ENCODE measurements around the gene POC5.
A peak's percentile ranks its signal among the peaks of the same experiment; 100 is the strongest.

POC5 gene

GRCh38 chr5:75721573-75721972, 4.3 kb upstream of the POC5 start:
- Histone ChIP-seq H2AFZ (ENCODE audit: low read length) (no peak overlapping the region), H3F3A (ENCODE audit: insufficient read depth, low read length) (no peaks in the 10 kb centered on the region), H3K9me3 (ENCODE audit: low read length) (no peaks in the 10 kb centered on the region), H3K27ac (ENCODE audit: low read depth, low read length, poor library complexity, severe bottlenecking) (no peak overlapping the region), H3K79me2 (ENCODE audit: insufficient read depth, low read length) (peaks cover 3% of the 10 kb centered on the region), H3K9ac (ENCODE audit: low read length) (no peak overlapping the region), H3K27me3 (ENCODE audit: insufficient read depth, low read length) (no peaks in the 10 kb centered on the region), H3K4me1 (ENCODE audit: insufficient read depth, low read length, severe bottlenecking) (peaks cover 5% of the 10 kb centered on the region), H3K36me3 (ENCODE audit: insufficient read depth, low read length) (no peaks in the 10 kb centered on the region), H4K20me1 (ENCODE audit: insufficient read depth, low read length) (no peaks in the 10 kb centered on the region), H3K4me3 (ENCODE audit: low read depth, low read length, poor library complexity, severe bottlenecking) (no peak overlapping the region), H3K4me2 (ENCODE audit: low read length) (no peak overlapping the region), H3K9me2 (ENCODE audit: low read depth, low read length) (no peaks in the 10 kb centered on the region)
- TF ChIP-seq EZH2 (IDR thresholded peaks at IDR 0.05; ENCODE audit: borderline replicate concordance, low read length) (no peak), CTCF (IDR thresholded peaks at IDR 0.05; ENCODE audit: low read length) (no peak)

DNA sequence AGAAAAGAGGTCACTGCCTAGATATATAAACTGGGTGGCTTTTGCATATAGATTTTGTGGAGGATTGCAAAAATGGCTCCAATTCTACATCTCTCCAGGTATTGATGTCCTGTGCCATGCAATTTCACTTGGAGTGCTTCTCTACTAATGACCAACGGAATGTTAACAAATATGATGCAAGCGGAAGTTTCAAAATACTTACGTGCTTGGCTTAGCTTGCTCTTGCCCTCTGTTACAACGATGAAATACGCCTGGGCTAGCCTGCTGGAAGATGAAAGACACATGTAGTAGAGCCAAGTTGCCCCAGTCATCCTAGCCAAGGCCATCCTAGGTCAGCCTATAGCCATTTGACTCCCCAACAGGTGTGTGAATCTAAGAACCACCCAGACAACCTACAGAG, 3.6 kb upstream of the POC5 start:
- no peaks in the 10 kb centered on the region for H3K36me3 ChIP-seq (ENCODE audit: insufficient read depth, low read length)
- H3K9ac ChIP-seq (ENCODE audit: low read length) = no peak overlapping the region
- H3K4me3 ChIP-seq (ENCODE audit: low read depth, low read length, poor library complexity, severe bottlenecking) = no peak overlapping the region
- no peaks in the 10 kb centered on the region for H3K27me3 ChIP-seq (ENCODE audit: insufficient read depth, low read length)
- H4K20me1 ChIP-seq (ENCODE audit: insufficient read depth, low read length) = no peaks in the 10 kb centered on the region
- H2AFZ ChIP-seq (ENCODE audit: low read length) = no peak overlapping the region
- H3K9me2 ChIP-seq (ENCODE audit: low read depth, low read length) = no peaks in the 10 kb centered on the region
- no peaks in the 10 kb centered on the region for H3F3A ChIP-seq (ENCODE audit: insufficient read depth, low read length)
- H3K4me1 ChIP-seq (ENCODE audit: insufficient read depth, low read length, severe bottlenecking) = peaks cover 12% of the 10 kb centered on the region
- H3K9me3 ChIP-seq (ENCODE audit: low read length) = no peaks in the 10 kb centered on the region
- TF ChIP-seq CTCF (IDR thresholded peaks at IDR 0.05; ENCODE audit: low read length) = no peak
- TF ChIP-seq EZH2 (IDR thresholded peaks at IDR 0.05; ENCODE audit: borderline replicate concordance, low read length) = no peak
- peaks cover 10% of the 10 kb centered on the region for H3K79me2 ChIP-seq (ENCODE audit: insufficient read depth, low read length)
- H3K4me2 ChIP-seq (ENCODE audit: low read length) = no peak overlapping the region
- no peak overlapping the region for H3K27ac ChIP-seq (ENCODE audit: low read depth, low read length, poor library complexity, severe bottlenecking)

GRCh38 chr5:75716715-75717081, 539 bp downstream of the POC5 start:
- no peaks in the 10 kb centered on the region for H3K27me3 ChIP-seq (ENCODE audit: insufficient read depth, low read length)
- H3K9ac ChIP-seq (ENCODE audit: low read length) = peak overlapping the region; percentile 87
- no peaks in the 10 kb centered on the region for H4K20me1 ChIP-seq (ENCODE audit: insufficient read depth, low read length)
- no peaks in the 10 kb centered on the region for H3K9me3 ChIP-seq (ENCODE audit: low read length)
- H3K4me3 ChIP-seq (ENCODE audit: low read depth, low read length, poor library complexity, severe bottlenecking) = peak overlapping the region; percentile 88
- TF ChIP-seq CTCF (IDR thresholded peaks at IDR 0.05; ENCODE audit: low read length) (no peak), EZH2 (IDR thresholded peaks at IDR 0.05; ENCODE audit: borderline replicate concordance, low read length) (no peak)
- peak overlapping the region; percentile 91 for H3K27ac ChIP-seq (ENCODE audit: low read depth, low read length, poor library complexity, severe bottlenecking)
- peaks cover 29% of the 10 kb centered on the region; the same call in 1 of the 2 replicates for H3K36me3 ChIP-seq (ENCODE audit: insufficient read depth, low read length)
- no peak overlapping the region for H2AFZ ChIP-seq (ENCODE audit: low read length)
- H3K9me2 ChIP-seq (ENCODE audit: low read depth, low read length) = no peaks in the 10 kb centered on the region
- H3K79me2 ChIP-seq (ENCODE audit: insufficient read depth, low read length) = peaks cover 35% of the 10 kb centered on the region
- peaks cover 18% of the 10 kb centered on the region for H3K4me1 ChIP-seq (ENCODE audit: insufficient read depth, low read length, severe bottlenecking)
- H3F3A ChIP-seq (ENCODE audit: insufficient read depth, low read length) = no peaks in the 10 kb centered on the region
- peak overlapping the region; percentile 77 for H3K4me2 ChIP-seq (ENCODE audit: low read length)

Measured in OCI-LY1 (cell line).